Activated naive CD4-positive, alpha-beta T cell treated with anti-CD3 and anti-CD28 coated beads, Interleukin-2, amount 10 ng/mL, durations not matched to agents 7 days and 5 days (primary cell): ENCODE data around the gene MARCHF9.

Experiments
- CTCF ChIA-PET: fragments of 350-600 bp; sonication (Branson Sonifier 250); formaldehyde crosslinking; loops from one replicate; lab custom pipeline; 2021; ENCODE audit warnings: antibody characterized with exemption; lab: Charles Lee
- DNase-seq: peaks from one replicate; pipeline ENCODE4 v3.0.0-alpha.2; 2020
- H3K27ac Mint-ChIP-seq: one replicate; pipeline ENCODE4 v1.8.0; 2021; ENCODE audit warnings: mild to moderate bottlenecking, moderate library complexity, mixed read lengths
- H3K27me3 Mint-ChIP-seq: one replicate; pipeline ENCODE4 v1.8.0; 2021; ENCODE audit warnings: mild to moderate bottlenecking, mixed read lengths
- H3K36me3 Mint-ChIP-seq: one replicate; pipeline ENCODE4 v1.8.0; 2021; ENCODE audit warnings: mixed read lengths
- H3K4me1 Mint-ChIP-seq: one replicate; pipeline ENCODE4 v1.8.0; 2021; ENCODE audit warnings: mixed read lengths
- H3K4me3 Mint-ChIP-seq: one replicate; pipeline ENCODE4 v1.8.0; 2021; ENCODE audit warnings: mild to moderate bottlenecking, moderate library complexity, mixed read lengths
- H3K9me3 Mint-ChIP-seq: one replicate; pipeline ENCODE4 v1.8.0; 2021; ENCODE audit warnings: mixed read lengths

The MARCHF9 gene

DNA sequence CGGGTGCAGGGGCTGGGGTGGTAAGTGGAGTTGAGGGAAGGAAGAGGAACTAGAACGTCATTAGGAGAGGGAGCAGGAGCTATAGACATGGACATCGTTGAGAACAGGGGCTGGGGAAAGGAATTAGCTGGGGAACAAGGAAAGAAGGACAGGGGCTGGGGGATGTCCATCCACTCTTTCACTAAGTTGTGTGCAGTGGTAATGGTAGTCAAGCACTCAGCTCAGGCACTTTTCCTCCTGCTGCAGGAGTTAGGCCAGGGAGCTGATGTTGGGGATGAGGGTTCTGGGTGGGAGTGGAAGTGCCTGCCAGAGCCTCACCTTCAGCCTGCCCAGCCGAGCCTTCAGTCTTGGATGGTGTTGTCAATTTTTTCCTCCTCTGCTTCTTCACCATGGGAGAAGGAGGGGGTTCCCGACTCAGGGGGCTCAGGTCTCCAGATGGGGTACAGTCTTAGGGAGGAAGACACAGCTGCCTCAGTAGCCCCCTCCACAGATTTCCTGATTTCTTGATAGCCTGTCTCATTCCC, 25.5 kb upstream of the MARCHF9 start:
- H3K4me1 Mint-ChIP-seq: peaks cover 7% of the 10 kb centered on the region
- no peak overlapping the region for H3K27ac Mint-ChIP-seq
- H3K27me3 Mint-ChIP-seq: no peaks in the 10 kb centered on the region
- peaks cover 63% of the 10 kb centered on the region for H3K36me3 Mint-ChIP-seq
- CTCF ChIA-PET: no interaction called here
- H3K9me3 Mint-ChIP-seq: no peaks in the 10 kb centered on the region
- H3K4me3 Mint-ChIP-seq: no peak overlapping the region
- no peak for DNase-seq

DNA sequence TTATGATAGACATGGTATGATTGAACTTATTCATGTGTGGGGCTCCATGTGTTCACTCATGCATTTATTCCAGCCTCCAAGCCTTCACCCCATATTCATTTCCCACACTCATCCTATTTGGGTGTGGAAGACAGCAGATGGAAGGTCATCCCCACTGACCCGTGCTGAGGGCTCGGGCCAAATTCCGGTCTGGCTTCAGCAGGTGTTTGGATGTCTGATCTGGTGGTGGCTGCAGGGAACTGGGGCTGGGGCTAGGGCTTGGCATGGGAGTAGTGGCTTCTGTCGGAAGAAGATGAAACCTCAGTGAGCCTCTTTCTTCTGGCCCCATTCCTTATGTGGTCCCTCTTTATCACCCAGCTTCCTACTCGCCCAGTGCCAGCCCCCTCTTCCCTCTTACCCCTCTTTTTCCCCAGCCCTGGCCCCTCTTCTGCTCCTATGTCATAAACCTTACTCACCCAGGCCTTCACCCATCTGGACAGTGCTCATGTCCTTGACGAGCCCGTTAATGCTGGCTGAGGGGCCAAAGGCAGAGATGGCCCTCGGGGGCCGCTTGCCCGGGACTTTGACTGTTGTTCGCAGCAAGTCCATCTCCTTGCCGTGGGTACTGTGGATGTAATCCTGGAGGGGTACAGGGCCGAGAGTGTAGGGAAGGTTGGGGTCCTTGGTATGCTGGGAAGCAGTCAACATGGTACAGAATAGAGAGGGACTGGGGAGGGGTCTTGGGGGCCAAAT, 24.4 kb upstream of the MARCHF9 start:
- Mint-ChIP-seq H3K27me3 (no peaks in the 10 kb centered on the region), H3K36me3 (peaks cover 64% of the 10 kb centered on the region), H3K4me1 (peaks cover 4% of the 10 kb centered on the region), H3K4me3 (no peak overlapping the region), H3K9me3 (no peaks in the 10 kb centered on the region), H3K27ac (no peak overlapping the region)
- DNase-seq: no peak
- CTCF ChIA-PET: no interaction called here

DNA sequence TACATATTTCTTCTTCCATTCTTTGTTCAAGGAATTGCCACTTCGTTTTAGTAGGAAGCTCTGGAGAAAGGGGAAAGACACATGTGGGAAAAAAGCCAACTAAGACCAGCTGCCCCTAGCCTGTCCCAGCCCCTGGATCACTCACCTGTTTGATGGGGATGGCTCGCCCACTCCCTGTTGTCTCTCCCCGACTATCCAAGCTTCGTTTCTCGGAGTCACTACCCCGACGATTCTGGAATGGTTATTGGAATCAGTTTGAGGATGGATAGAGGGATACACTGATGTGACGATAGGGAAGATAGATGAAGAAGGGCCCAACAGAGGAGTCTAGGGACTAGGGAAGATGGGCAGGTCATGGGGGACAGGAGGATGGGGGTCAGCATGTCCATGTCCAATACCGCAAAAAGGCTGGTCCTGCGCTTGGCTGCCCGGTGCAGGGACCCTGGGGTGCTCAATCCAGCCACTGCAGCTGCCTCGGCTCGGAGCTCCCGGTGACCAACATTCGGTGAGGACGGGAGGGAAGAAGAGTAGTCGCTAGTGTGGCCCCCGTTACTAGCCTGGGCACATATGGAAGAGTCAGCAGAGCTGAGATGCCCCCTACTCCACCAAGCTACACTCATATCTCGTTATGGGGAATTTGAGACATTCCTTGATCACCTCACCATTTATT, 23.4 kb upstream of the MARCHF9 start:
- Mint-ChIP-seq H3K36me3 (peaks cover 66% of the 10 kb centered on the region), H3K27me3 (no peaks in the 10 kb centered on the region), H3K4me1 (peaks cover 3% of the 10 kb centered on the region), H3K4me3 (no peak overlapping the region), H3K9me3 (no peaks in the 10 kb centered on the region), H3K27ac (no peak overlapping the region)
- CTCF ChIA-PET: interaction anchor here (0.8 to 1.1 kb wide), 2 partner anchors 10 to 35 kb away, joined by 3 read pairs; partner anchors contain the start of gene CYP27B1
- no peak for DNase-seq

DNA sequence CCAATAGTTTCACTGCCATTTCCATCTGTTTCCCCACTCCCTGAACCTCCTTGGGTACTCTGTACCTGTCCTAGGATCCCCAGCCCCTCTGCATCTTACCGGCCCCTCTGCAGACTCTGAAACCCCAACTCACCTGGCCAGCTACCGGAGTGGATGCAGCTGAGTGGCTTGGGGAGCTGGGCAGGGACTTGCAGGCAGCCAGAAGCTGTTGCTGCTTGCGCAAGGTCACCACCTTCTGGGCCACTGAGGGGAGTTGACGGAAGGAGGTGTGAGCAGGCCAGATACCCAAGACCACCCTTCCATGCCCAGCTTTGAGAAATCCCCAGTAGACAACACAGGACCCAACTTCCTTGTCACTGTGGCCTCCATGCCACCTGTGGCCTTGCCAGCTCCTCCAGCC, 22.6 kb upstream of the MARCHF9 start:
- H3K36me3 Mint-ChIP-seq: peaks cover 67% of the 10 kb centered on the region
- DNase-seq: no peak
- H3K27me3 Mint-ChIP-seq: no peaks in the 10 kb centered on the region
- H3K4me1 Mint-ChIP-seq: peaks cover 6% of the 10 kb centered on the region
- no peak overlapping the region for H3K4me3 Mint-ChIP-seq
- no peak overlapping the region for H3K27ac Mint-ChIP-seq
- H3K9me3 Mint-ChIP-seq: no peaks in the 10 kb centered on the region
- CTCF ChIA-PET: interaction anchor here (0.8 to 1.1 kb wide), 2 partner anchors 9 to 34 kb away, joined by 3 read pairs; partner anchors contain the start of gene CYP27B1

DNA sequence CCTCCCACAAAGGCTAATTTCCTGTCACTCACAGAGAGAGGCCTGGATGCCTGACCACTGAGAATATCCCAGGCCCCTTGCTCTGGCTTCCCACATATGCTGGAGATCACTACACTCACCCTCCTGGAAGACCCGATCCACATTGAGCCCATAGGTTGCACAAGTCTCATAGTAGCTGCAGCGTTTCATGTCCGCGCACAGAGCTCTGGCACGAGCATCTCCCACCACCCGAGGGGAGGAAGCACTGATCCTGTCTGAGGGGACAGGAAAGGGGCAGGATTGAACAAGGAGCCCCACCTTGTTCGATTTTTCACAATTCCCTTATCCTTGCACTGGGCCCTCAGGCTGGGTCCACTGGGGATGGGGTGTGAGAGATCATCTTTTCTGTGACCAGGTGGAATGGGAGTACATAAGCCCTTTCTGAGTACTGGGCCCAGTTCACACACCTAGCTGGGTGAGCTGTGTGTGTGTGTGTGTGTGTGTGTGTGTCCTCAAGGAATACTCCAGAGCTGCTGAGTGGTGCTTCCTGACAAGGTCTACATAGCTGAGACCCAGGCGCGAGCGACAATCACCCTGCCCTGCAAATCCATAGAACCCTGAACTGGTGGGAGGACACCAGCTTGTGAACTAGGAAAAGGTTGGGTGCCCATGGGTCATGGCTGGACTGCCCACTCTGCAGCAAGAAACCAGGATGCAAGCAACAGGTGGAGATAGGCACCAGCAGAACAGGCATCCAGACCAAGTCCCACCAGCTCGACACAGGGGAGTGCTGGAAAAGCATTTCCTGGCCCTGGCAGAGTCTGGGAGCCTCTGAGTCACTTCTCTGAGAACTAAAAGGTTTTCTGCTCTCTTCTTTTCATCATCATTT, 21.9 kb upstream of the MARCHF9 start:
- Mint-ChIP-seq H3K27ac (no peak overlapping the region), H3K4me1 (peaks cover 6% of the 10 kb centered on the region), H3K9me3 (no peaks in the 10 kb centered on the region), H3K36me3 (peaks cover 63% of the 10 kb centered on the region), H3K4me3 (no peak overlapping the region), H3K27me3 (no peaks in the 10 kb centered on the region)
- CTCF ChIA-PET: interaction anchor here (1.1 kb wide), 1 partner anchor 9 kb away, joined by 3 read pairs; no protein-coding TSS in a partner anchor
- DNase-seq: no peak

DNA sequence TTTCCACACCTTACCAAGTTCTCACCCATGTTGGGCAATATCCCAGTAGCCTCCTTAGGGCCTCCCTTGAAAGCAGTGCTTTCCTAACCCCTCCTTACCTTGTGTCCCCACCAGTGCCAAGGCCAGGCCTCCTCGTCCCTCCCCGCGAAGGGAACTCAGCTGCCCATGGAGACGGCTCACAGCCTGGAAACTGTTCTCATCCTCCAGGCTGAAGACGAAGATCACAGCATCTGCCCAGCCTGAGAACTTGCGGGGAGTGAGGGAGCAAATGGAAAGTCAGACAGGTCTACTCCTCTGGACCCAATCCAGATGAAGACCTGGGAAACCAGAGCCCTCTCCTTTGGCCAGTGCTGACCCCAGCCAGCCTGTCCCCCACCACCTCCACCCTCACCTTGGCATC, 21.0 kb upstream of the MARCHF9 start:
- DNase-seq: no peak
- Mint-ChIP-seq H3K27me3 (no peaks in the 10 kb centered on the region), H3K9me3 (no peaks in the 10 kb centered on the region), H3K4me3 (no peak overlapping the region), H3K4me1 (peaks cover 7% of the 10 kb centered on the region), H3K36me3 (peaks cover 59% of the 10 kb centered on the region), H3K27ac (no peak overlapping the region)
- CTCF ChIA-PET: no interaction called here

DNA sequence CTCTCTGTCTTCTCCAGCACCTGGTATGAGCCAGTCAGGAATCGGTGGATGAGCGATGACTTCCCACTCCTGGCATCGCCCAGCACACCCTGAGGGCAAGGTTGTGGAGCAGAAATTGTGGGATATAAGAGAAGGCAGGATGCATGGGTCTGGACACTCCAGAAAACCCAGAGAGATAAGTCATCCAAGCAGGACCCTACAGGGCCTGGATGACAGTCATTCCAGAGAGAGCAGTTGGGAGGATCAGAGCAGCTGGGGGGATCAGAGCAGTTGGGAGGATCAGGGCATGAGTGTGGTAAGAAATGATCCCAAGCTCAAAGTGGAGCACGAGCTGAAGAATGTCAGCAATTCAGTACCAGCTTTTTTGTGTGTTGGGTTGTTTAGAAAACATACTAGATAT, 20.3 kb upstream of the MARCHF9 start:
- Mint-ChIP-seq H3K4me3 (no peak overlapping the region), H3K9me3 (no peaks in the 10 kb centered on the region), H3K36me3 (peaks cover 61% of the 10 kb centered on the region), H3K27me3 (no peaks in the 10 kb centered on the region), H3K4me1 (peaks cover 14% of the 10 kb centered on the region), H3K27ac (no peak overlapping the region)
- CTCF ChIA-PET: interaction anchor here (1.1 kb wide), 1 partner anchor 32 kb away, joined by 3 read pairs; no protein-coding TSS in a partner anchor
- DNase-seq: no peak

DNA sequence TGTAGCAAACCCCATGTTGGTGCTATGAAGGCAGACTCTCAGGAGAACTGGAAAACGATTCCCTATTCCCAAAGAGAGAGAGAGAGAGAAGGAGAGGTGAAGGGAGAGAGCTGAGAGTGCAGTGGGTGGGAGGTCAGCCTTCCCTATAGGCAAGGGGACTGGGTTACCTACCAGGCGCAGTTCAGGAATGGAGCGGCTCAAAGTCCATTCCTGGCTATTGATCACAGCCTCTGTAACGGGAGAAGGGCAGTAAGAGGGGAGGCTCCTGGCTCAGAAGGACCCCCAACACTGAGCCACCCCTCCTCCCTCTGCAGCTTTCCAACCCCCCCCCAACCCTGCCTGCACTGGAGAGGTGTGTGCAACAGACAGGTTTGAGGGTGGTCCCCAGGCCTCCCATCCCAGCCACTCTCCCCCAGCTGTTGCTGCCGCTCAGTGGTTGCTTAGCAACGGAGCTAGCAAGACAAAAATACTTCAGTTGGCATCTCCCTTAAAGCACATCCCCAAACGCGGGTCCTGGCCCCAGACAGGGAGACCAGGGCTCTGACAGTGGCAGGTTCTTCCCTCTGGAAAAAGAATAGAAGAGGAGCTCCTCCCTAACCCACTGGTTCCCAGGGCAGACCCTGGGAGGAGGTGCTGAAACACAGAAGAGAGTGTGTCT, 19.6 kb upstream of the MARCHF9 start:
- peaks cover 56% of the 10 kb centered on the region for H3K36me3 Mint-ChIP-seq
- no peak overlapping the region for H3K27ac Mint-ChIP-seq
- H3K27me3 Mint-ChIP-seq: no peaks in the 10 kb centered on the region
- CTCF ChIA-PET: interaction anchor here (1.1 kb wide), 1 partner anchor 32 kb away, joined by 3 read pairs; no protein-coding TSS in a partner anchor
- H3K9me3 Mint-ChIP-seq: no peaks in the 10 kb centered on the region
- DNase-seq: no peak
- H3K4me1 Mint-ChIP-seq: peaks cover 20% of the 10 kb centered on the region
- no peak overlapping the region for H3K4me3 Mint-ChIP-seq

DNA sequence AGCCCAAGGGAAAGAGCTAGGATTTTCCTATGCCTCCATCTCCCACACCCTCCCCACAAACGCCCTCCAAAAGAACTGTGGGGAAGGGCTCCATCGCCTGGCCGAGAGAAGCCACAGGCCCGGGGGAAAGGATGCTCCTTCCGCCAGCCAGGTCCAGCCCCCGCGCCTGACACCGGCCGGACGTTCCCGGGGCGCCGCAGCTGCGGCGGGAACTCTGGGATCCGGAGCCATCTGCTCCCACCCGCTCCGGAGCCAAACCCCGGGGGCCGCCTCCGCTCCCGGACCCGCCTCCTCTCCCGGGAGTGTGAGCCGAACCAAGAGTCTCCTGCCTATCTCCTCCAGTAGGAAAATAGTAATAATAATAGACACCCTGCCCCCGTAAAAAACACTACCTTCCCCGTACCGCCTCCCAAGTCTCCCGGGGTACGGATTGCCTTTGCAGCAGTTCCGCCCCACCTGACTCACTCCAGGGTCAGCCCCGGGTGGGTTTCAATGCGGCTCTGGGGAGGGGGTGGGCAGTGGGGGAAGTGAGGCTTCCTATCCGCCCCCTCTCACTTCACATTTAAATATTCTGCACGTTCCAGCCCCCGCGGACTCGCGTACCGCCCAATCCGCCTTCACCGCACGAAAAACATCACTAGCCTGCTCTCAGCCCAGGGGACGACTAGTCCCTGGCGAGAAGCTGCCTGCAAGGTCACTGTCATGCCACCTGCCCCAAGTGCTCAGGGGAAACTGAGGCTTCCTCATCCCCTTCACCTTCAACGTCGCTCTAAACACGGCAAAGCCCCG, 18.8 kb upstream of the MARCHF9 start:
- Mint-ChIP-seq H3K9me3 (no peaks in the 10 kb centered on the region), H3K4me1 (peaks cover 27% of the 10 kb centered on the region), H3K27ac (no peak overlapping the region), H3K4me3 (no peak overlapping the region), H3K36me3 (peaks cover 49% of the 10 kb centered on the region), H3K27me3 (no peaks in the 10 kb centered on the region)
- DNase-seq: no peak
- CTCF ChIA-PET: interaction anchor here (1.2 kb wide), 1 partner anchor 14 kb away, joined by 4 read pairs; no protein-coding TSS in a partner anchor

DNA sequence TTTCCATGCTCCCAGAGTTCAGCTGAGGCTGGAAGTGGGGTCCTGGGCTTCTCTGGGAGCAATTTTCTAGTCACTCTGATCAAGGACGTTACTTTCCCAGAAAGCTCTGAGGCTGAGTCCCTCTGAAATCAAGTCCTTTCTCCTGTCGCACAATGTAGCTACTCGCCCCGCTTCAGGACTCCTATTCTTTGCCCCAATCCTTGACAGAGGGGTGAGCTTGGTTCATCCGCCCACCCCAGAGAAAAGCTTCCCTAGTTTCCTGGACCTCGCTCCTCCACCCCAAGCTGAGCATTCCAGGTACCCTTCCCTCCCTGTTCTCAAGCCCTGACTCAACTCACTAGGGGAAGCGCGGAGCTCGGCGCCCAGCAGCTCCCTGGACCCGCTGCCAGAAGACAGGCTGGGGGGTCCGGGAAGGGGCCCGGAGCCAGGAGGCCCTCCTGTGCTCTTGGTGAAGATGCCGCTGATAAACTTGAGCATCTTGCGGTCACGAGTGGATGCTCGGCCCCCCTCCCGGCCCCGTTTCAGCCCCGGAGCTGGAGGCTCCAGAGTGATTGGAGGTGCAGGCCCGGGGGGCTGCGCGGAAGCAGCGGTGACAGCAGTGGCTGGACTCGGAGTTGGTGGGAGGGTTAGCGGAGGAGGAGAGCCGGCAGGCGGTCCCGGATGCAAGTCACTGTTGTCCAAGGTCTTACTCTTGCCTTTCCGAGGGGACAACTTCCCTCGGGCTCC, 18.0 kb upstream of the MARCHF9 start:
- Mint-ChIP-seq H3K4me3 (no peak overlapping the region), H3K27ac (no peak overlapping the region), H3K27me3 (no peaks in the 10 kb centered on the region), H3K4me1 (peaks cover 28% of the 10 kb centered on the region), H3K36me3 (peaks cover 41% of the 10 kb centered on the region), H3K9me3 (no peaks in the 10 kb centered on the region)
- CTCF ChIA-PET: interaction anchor here (1.2 kb wide), 1 partner anchor 14 kb away, joined by 4 read pairs; no protein-coding TSS in a partner anchor
- DNase-seq: no peak

DNA sequence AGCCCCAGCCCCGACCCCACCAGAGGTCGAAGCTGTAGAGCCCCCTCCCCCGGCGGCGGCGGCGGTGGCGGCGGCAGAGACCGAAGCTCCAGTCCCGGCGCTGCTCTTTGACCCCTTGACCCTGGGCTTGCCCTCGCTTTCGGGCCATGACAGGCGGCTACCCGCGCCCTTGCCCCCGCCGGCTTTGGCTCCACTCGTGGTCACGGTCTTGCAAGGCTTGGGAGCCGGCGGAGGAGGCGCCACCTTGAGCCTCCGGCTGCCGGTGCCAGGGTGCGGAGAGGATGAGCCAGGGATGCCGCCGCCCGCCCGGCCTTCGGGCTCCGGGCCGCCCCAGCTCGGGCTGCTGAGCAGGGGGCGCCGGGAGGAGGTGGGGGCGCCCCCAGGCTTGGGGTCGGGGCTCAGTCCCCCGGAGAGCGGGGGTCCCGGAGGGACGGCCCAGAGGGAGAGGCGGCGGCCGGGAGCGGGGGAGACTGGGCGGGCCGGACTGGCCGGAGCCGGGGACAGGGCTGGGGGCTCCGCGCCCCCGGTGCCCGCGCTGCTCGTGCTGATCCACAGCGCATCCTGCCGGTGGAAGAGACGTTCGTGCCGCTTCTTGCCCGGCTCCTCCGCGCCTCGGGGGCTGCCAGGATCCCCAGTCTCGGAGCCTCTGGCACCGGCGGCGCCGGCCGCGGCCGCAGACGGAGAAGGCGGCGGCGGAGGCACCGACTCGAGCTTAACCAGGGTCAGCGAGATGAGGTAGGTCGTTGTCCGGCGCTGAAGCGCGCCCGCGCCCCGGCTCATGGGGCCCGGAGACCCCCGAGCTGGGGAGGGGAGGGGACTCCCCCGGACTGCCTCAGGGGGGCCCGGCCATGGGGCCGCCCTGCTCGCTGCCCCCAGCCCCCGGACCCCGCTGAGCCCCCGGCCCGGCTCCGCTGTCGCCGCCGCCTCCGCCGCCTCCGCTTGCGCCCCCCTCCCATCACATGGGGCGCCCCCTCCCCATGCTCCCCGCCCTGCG, 17.1 kb upstream of the MARCHF9 start:
- peaks cover 34% of the 10 kb centered on the region for H3K36me3 Mint-ChIP-seq
- no peaks in the 10 kb centered on the region for H3K9me3 Mint-ChIP-seq

More for the DNA sequence above, 17.1 kb upstream of the MARCHF9 start:
- H3K27me3 Mint-ChIP-seq: no peaks in the 10 kb centered on the region
- CTCF ChIA-PET: interaction anchor here (1.2 kb wide), 1 partner anchor 15 kb away, joined by 4 read pairs; no protein-coding TSS in a partner anchor
- DNase-seq: no peak
- H3K27ac Mint-ChIP-seq: no peak overlapping the region
- H3K4me1 Mint-ChIP-seq: peaks cover 33% of the 10 kb centered on the region
- no peak overlapping the region for H3K4me3 Mint-ChIP-seq
